ENCODE data around the gene NCAPG2. TPM values are rescaled to one million over a fixed set of nuclear protein-coding genes. Genes with fewer than 3 reads are reported as not detected.
A peak's percentile ranks its signal among the peaks of the same experiment; 100 is the strongest.

NCAPG2 gene
- total RNA-seq, 2 experiments from 2014 or later = 61.8 to 111 TPM

- BruUV-seq (replicated peaks) = no TSS peak
- Histone ChIP-seq H3K4me3 (ENCODE audit: low read depth, low read length, poor library complexity, severe bottlenecking) (no peak overlapping the region), H3K4me1 (ENCODE audit: insufficient read depth, low read length, poor library complexity, severe bottlenecking) (no peaks in the 10 kb centered on the region), H3K79me2 (ENCODE audit: insufficient read depth, low read depth, low read length) (peaks cover 7% of the 10 kb centered on the region; the same call in 1 of the 2 replicates), H3K4me2 (ENCODE audit: low read length) (no peak overlapping the region), H2AFZ (ENCODE audit: low read length) (no peak overlapping the region), H3K27ac (ENCODE audit: low read depth, low read length, poor library complexity, severe bottlenecking) (no peak overlapping the region), H3K36me3 (ENCODE audit: insufficient read depth, low read length) (peaks cover 97% of the 10 kb centered on the region), H3K9me3 (ENCODE audit: low read length) (peaks cover 4% of the 10 kb centered on the region; the same call in 1 of the 2 replicates), H4K20me1 (ENCODE audit: insufficient read depth, low read length) (0 out of 2 replicates have a peak, but pooled peaks cover 4% of the 10 kb centered on the region), H3K9me2 (ENCODE audit: insufficient read depth, low read length) (no peaks in the 10 kb centered on the region)
- POLR2A ChIA-PET = interaction anchor here (0.6 kb wide), 1 partner anchor 28 kb away, joined by 3 read pairs; no protein-coding TSS in a partner anchor
- DNase-seq (ENCODE audit: low spot score) = no peak
- TF ChIP-seq EZH2phosphoT487 (IDR thresholded peaks at IDR 0.05; ENCODE audit: borderline replicate concordance, low read depth, low read length) (no peak), CTCF (conservative IDR thresholded peaks at IDR 0.05; ENCODE audit: low read length) (peak; percentile 21; the same call in 1 of the 2 replicates)
- intact Hi-C loops (cut with micrococcal nuclease; ENCODE audit: unreplicated experiment) = no loop called here
- CTCF ChIA-PET (ENCODE audit: unreplicated experiment) = interaction anchor here (0.6 kb wide), 1 partner anchor 54 kb away, joined by 7 read pairs; no protein-coding TSS in a partner anchor
Measured at GRCh38 chr7:158647475-158647792, 57.2 kb downstream of the NCAPG2 start.

GRCh38 chr7:158646766-158647474 lies 57.7 kb downstream of the NCAPG2 start:
- Histone ChIP-seq H2AFZ (ENCODE audit: low read length) (no peak overlapping the region), H4K20me1 (ENCODE audit: insufficient read depth, low read length) (0 out of 2 replicates have a peak, but pooled peaks cover 4% of the 10 kb centered on the region), H3K9me3 (ENCODE audit: low read length) (peaks cover 4% of the 10 kb centered on the region; the same call in 1 of the 2 replicates), H3K4me3 (ENCODE audit: low read depth, low read length, poor library complexity, severe bottlenecking) (no peak overlapping the region), H3K36me3 (ENCODE audit: insufficient read depth, low read length) (peaks cover 97% of the 10 kb centered on the region), H3K27ac (ENCODE audit: low read depth, low read length, poor library complexity, severe bottlenecking) (no peak overlapping the region), H3K79me2 (ENCODE audit: insufficient read depth, low read depth, low read length) (peaks cover 7% of the 10 kb centered on the region; the same call in 1 of the 2 replicates), H3K4me2 (ENCODE audit: low read length) (no peak overlapping the region), H3K9me2 (ENCODE audit: insufficient read depth, low read length) (no peaks in the 10 kb centered on the region), H3K4me1 (ENCODE audit: insufficient read depth, low read length, poor library complexity, severe bottlenecking) (no peaks in the 10 kb centered on the region)
- POLR2A ChIA-PET = interaction anchor here (0.6 kb wide), 1 partner anchor 27 kb away, joined by 3 read pairs; no protein-coding TSS in a partner anchor
- TF ChIP-seq EZH2phosphoT487 (IDR thresholded peaks at IDR 0.05; ENCODE audit: borderline replicate concordance, low read depth, low read length) (no peak), CTCF (conservative IDR thresholded peaks at IDR 0.05; ENCODE audit: low read length) (peak; percentile 80)
- DNase-seq (ENCODE audit: low spot score) = peak; percentile 29
- CTCF ChIA-PET (ENCODE audit: unreplicated experiment) = no interaction called here
- no TSS peak for BruUV-seq (replicated peaks)
- intact Hi-C loops (cut with micrococcal nuclease; ENCODE audit: unreplicated experiment) = no loop called here

- Histone ChIP-seq H2AFZ (ENCODE audit: low read length) (no peak overlapping the region), H3K4me2 (ENCODE audit: low read length) (no peak overlapping the region), H3K4me1 (ENCODE audit: insufficient read depth, low read length, poor library complexity, severe bottlenecking) (no peaks in the 10 kb centered on the region), H3K9me2 (ENCODE audit: insufficient read depth, low read length) (no peaks in the 10 kb centered on the region), H4K20me1 (ENCODE audit: insufficient read depth, low read length) (0 out of 2 replicates have a peak, but pooled peaks cover 4% of the 10 kb centered on the region), H3K27ac (ENCODE audit: low read depth, low read length, poor library complexity, severe bottlenecking) (no peak overlapping the region), H3K9me3 (ENCODE audit: low read length) (peaks cover 4% of the 10 kb centered on the region; the same call in 1 of the 2 replicates), H3K36me3 (ENCODE audit: insufficient read depth, low read length) (peaks cover 97% of the 10 kb centered on the region), H3K4me3 (ENCODE audit: low read depth, low read length, poor library complexity, severe bottlenecking) (no peak overlapping the region), H3K79me2 (ENCODE audit: insufficient read depth, low read depth, low read length) (peaks cover 7% of the 10 kb centered on the region; the same call in 1 of the 2 replicates)
- intact Hi-C loops (cut with micrococcal nuclease; ENCODE audit: unreplicated experiment) = no loop called here
- TF ChIP-seq EZH2phosphoT487 (IDR thresholded peaks at IDR 0.05; ENCODE audit: borderline replicate concordance, low read depth, low read length) (no peak), CTCF (conservative IDR thresholded peaks at IDR 0.05; ENCODE audit: low read length) (no peak)
- BruUV-seq (replicated peaks) = no TSS peak
- no peak for DNase-seq (ENCODE audit: low spot score)
- ChIA-PET POLR2A (interaction anchor here (1.0 kb wide), 1 partner anchor 37 kb away, joined by 3 read pairs; no protein-coding TSS in a partner anchor), CTCF (ENCODE audit: unreplicated experiment) (no interaction called here)
Measured at GRCh38 chr7:158645842-158646241, 58.8 kb downstream of the NCAPG2 start.
